Measurements from ENCODE around the gene PARM1.

DNA sequence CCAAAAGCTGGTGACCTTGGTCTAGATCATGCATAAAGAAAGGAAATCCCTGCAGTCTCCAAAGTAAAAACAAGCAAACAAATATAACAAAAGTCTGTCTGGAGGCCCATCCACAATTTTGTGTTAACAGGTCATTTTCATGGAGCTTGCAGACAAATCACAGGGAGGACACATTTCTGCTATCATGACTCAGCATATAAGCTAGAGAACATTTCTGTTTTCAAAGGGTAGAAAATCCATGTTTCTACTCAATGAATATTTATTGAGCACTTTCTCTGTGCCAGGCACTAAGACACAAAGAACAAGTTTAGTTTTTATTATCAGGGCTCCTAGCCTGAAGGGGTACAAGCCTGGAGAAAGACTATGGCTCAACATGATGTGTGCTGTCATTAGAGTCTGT, 71.1 kb downstream of the PARM1 start:
- TF ChIP-seq EZH2 (IDR thresholded peaks at IDR 0.05; ENCODE audit: borderline replicate concordance, insufficient read depth, low read depth, low read length, poor library complexity, severe bottlenecking) = no peak
- TF ChIP-seq, protein P1, sequence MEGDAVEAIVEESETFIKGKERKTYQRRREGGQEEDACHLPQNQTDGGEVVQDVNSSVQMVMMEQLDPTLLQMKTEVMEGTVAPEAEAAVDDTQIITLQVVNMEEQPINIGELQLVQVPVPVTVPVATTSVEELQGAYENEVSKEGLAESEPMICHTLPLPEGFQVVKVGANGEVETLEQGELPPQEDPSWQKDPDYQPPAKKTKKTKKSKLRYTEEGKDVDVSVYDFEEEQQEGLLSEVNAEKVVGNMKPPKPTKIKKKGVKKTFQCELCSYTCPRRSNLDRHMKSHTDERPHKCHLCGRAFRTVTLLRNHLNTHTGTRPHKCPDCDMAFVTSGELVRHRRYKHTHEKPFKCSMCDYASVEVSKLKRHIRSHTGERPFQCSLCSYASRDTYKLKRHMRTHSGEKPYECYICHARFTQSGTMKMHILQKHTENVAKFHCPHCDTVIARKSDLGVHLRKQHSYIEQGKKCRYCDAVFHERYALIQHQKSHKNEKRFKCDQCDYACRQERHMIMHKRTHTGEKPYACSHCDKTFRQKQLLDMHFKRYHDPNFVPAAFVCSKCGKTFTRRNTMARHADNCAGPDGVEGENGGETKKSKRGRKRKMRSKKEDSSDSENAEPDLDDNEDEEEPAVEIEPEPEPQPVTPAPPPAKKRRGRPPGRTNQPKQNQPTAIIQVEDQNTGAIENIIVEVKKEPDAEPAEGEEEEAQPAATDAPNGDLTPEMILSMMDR (IDR thresholded peaks at IDR 0.05) = no peak
